HG02571 (cell line): ENCODE results near the gene AXIN2.

Source experiments
- ATAC-seq: cut with Tn5 transposase; IDR thresholded peaks from one replicate; pipeline ENCODE4 v1.9.1; 2021; ENCODE audit warnings: mild to moderate bottlenecking, moderate library complexity; ENCODE audit not compliant: unreplicated experiment

AXIN2 gene

GRCh38 chr17:65561452-65562205 is at the start of gene AXIN2:
AXIN2 (minus strand) TSS chr17:65561648; CDS start chr17:65558620, 3,028 bp downstream.
- ATAC-seq, result peak; percentile 83

GRCh38 chr17:65609749-65610148 is 48.3 kb upstream of the AXIN2 start:
- ATAC-seq, result no peak

GRCh38 chr17:65609286-65609685 is 47.8 kb upstream of the AXIN2 start:
- ATAC-seq, result no peak

GRCh38 chr17:65604070-65604469 is 42.6 kb upstream of the AXIN2 start:
- ATAC-seq, result no peak

GRCh38 chr17:65601881-65602280 is 40.4 kb upstream of the AXIN2 start:
- ATAC-seq, result no peak

- no peak for ATAC-seq
Observed at GRCh38 chr17:65601145-65601544, 39.7 kb upstream of the AXIN2 start.

- no peak for ATAC-seq
Observed at GRCh38 chr17:65600518-65600917, 39.1 kb upstream of the AXIN2 start.

- ATAC-seq, result no peak
Observed at GRCh38 chr17:65599650-65600049, 38.2 kb upstream of the AXIN2 start.

GRCh38 chr17:65598746-65599145 is 37.3 kb upstream of the AXIN2 start:
- ATAC-seq, result no peak

GRCh38 chr17:65595071-65595656 is 33.7 kb upstream of the AXIN2 start:
- no peak for ATAC-seq

GRCh38 chr17:65593855-65594845 is 32.7 kb upstream of the AXIN2 start:
- no peak for ATAC-seq

GRCh38 chr17:65593092-65593854 is 31.8 kb upstream of the AXIN2 start:
- no peak for ATAC-seq

GRCh38 chr17:65592125-65592965 is 30.9 kb upstream of the AXIN2 start:
- ATAC-seq, result no peak

- ATAC-seq, result no peak
Observed at GRCh38 chr17:65589321-65589720, 27.9 kb upstream of the AXIN2 start.

- no peak for ATAC-seq
Observed at GRCh38 chr17:65588181-65588808, 26.8 kb upstream of the AXIN2 start.

- ATAC-seq, result no peak
Observed at GRCh38 chr17:65587534-65588180, 26.2 kb upstream of the AXIN2 start.

- ATAC-seq, result no peak
Observed at GRCh38 chr17:65586899-65587298, 25.5 kb upstream of the AXIN2 start.

- ATAC-seq, result no peak
Observed at GRCh38 chr17:65584604-65585521, 23.4 kb upstream of the AXIN2 start.
